Activated CD8-positive, alpha-beta T cell treated with anti-CD3 and anti-CD28 coated beads for 36 hours (primary cell): ENCODE data around the gene FANCG. TPM values are rescaled to one million over a fixed set of nuclear protein-coding genes. Genes with fewer than 3 reads are reported as not detected.

Experiments used
- ATAC-seq: fragments of 200-7000 bp; cut with Tn5 transposase; one replicate; pipeline ENCODE4 v1.10.0; 2021; ENCODE audit warnings: mild to moderate bottlenecking, moderate library complexity
- CTCF ChIA-PET: fragments of 350-600 bp; sonication (Branson Sonifier 250); formaldehyde crosslinking; loops from one replicate; lab custom pipeline; 2021; ENCODE audit warnings: antibody characterized with exemption; lab: Charles Lee
- POLR2A ChIA-PET: fragments of 350-600 bp; sonication (Branson Sonifier 250); formaldehyde crosslinking; loops from one replicate; lab custom pipeline; 2021; ENCODE audit warnings: antibody characterized with exemption; lab: Charles Lee
- DNase-seq: peaks from one replicate; pipeline ENCODE4 v3.0.0-alpha.2; 2020
- H3K27ac Mint-ChIP-seq: one replicate; pipeline ENCODE4 v1.8.0; 2021; ENCODE audit warnings: mild to moderate bottlenecking, mixed read lengths
- H3K27me3 Mint-ChIP-seq: one replicate; pipeline ENCODE4 v1.8.0; 2021; ENCODE audit warnings: mixed read lengths
- H3K36me3 Mint-ChIP-seq: one replicate; pipeline ENCODE4 v1.8.0; 2021; ENCODE audit warnings: low read depth, mixed read lengths
- H3K4me1 Mint-ChIP-seq: one replicate; pipeline ENCODE4 v1.8.0; 2021; ENCODE audit warnings: low read depth, mixed read lengths
- H3K4me3 Mint-ChIP-seq: one replicate; pipeline ENCODE4 v1.8.0; 2021; ENCODE audit warnings: mild to moderate bottlenecking, moderate library complexity, mixed read lengths
- H3K9me3 Mint-ChIP-seq: one replicate; pipeline ENCODE4 v1.8.0; 2021; ENCODE audit warnings: mixed read lengths
- CTCF ChIP-seq: fragments of 200-600 bp; IDR thresholded peaks from one replicate; pipeline ENCODE4 v1.8.0; 2022; ENCODE audit warnings: antibody characterized with exemption, mild to moderate bottlenecking
- intact Hi-C: fragments of 100-400 bp; cut with micrococcal nuclease; formaldehyde crosslinking; loops from one replicate; pipeline ENCODE4 v1.10.0; 2022
- total RNA-seq, 2 experiments: library from RNA; stranded (reverse); gene quantifications; one replicate each; pipeline ENCODE4 v1.2.3, GENCODE V29; 2021

Gene FANCG
- total RNA-seq, 2 experiments from 2014 or later, result 91.5 to 94.0 TPM

- Mint-ChIP-seq H3K4me1 (peaks cover 48% of the 10 kb centered on the region), H3K4me3 (peak overlapping the region; percentile 75), H3K36me3 (no peaks in the 10 kb centered on the region), H3K27ac (peak overlapping the region; percentile 86), H3K27me3 (no peaks in the 10 kb centered on the region), H3K9me3 (no peaks in the 10 kb centered on the region)
- ChIA-PET CTCF (interaction anchor here (0.9 to 4.4 kb wide), 10 partner anchors 9 to 364 kb away, joined by 3 to 42 read pairs (median 6); partner anchors contain the start of genes PIGO, STOML2 and UNC13B), POLR2A (interaction anchor here (0.6 to 3.8 kb wide), 9 partner anchors 12 to 616 kb away, joined by 3 to 32 read pairs (median 4); partner anchors contain the start of genes FANCG, PIGO, STOML2 and VCP)
- intact Hi-C loops, result loop anchor here (5.0 to 10.0 kb wide), 3 partner anchors 142 to 440 kb away; no protein-coding TSS in a partner anchor
- ATAC-seq (no peak), DNase-seq (peak; percentile 70)
- no peak for TF ChIP-seq CTCF
Observed at GRCh38 chr9:35114840-35115628, 35.3 kb upstream of the FANCG start.

GRCh38 chr9:35114113-35114839 is 34.5 kb upstream of the FANCG start:
- Mint-ChIP-seq H3K36me3 (no peaks in the 10 kb centered on the region), H3K9me3 (no peaks in the 10 kb centered on the region), H3K4me3 (peak overlapping the region; percentile 75), H3K27me3 (no peaks in the 10 kb centered on the region), H3K27ac (peak overlapping the region; percentile 86), H3K4me1 (peaks cover 48% of the 10 kb centered on the region)
- CTCF ChIA-PET, result interaction anchor here (1.0 to 4.4 kb wide), 6 partner anchors 10 to 412 kb away, joined by 3 to 22 read pairs (median 6); partner anchors contain the start of genes PIGO and STOML2
- DNase-seq, result peak; percentile 90
- ATAC-seq, result peak; percentile 38
- no peak for TF ChIP-seq CTCF
- intact Hi-C loops, result loop anchor here (10.0 kb wide), 1 partner anchor 441 kb away; no protein-coding TSS in a partner anchor
- POLR2A ChIA-PET, result interaction anchor here (0.5 to 3.8 kb wide), 10 partner anchors 10 to 161 kb away, joined by 3 to 32 read pairs (median 4); partner anchors contain the start of genes FANCG, PIGO, STOML2 and VCP

- Mint-ChIP-seq H3K4me1 (peaks cover 48% of the 10 kb centered on the region), H3K27ac (peak overlapping the region; percentile 70), H3K27me3 (no peaks in the 10 kb centered on the region), H3K36me3 (no peaks in the 10 kb centered on the region), H3K9me3 (no peaks in the 10 kb centered on the region), H3K4me3 (peak overlapping the region; percentile 65)
- no peak for DNase-seq
- CTCF ChIA-PET, result interaction anchor here (1.0 to 2.9 kb wide), 4 partner anchors 9 to 466 kb away, joined by 3 to 17 read pairs (median 4); partner anchors contain the start of genes GALT, PIGO and STOML2
- no peak for TF ChIP-seq CTCF
- POLR2A ChIA-PET, result interaction anchor here (0.9 to 2.5 kb wide), 6 partner anchors 9 to 620 kb away, joined by 3 to 10 read pairs (median 4); partner anchors contain the start of genes CREB3, FANCG, PIGO and STOML2
- no peak for ATAC-seq
- intact Hi-C loops, result loop anchor here (10.0 kb wide), 1 partner anchor 442 kb away; no protein-coding TSS in a partner anchor
Observed at GRCh38 chr9:35112257-35113020, 32.7 kb upstream of the FANCG start.
